GM12875 (cell line): ENCODE data around the gene GPC5.

Source experiments
- H3K4me3 ChIP-seq: one replicate; pipeline ENCODE4 v1.5.1; 2011; ENCODE audit warnings: low read depth, low read length, control low read depth
- TF ChIP-seq, protein P1 (sequence below): IDR thresholded peaks from 2 replicates; pipeline ENCODE4 v1.5.1; 2011; ENCODE audit warnings: low read depth, mild to moderate bottlenecking, control low read depth, inconsistent platforms, low read length, moderate library complexity, borderline replicate concordance; ENCODE audit not compliant: insufficient read depth

Gene GPC5

DNA sequence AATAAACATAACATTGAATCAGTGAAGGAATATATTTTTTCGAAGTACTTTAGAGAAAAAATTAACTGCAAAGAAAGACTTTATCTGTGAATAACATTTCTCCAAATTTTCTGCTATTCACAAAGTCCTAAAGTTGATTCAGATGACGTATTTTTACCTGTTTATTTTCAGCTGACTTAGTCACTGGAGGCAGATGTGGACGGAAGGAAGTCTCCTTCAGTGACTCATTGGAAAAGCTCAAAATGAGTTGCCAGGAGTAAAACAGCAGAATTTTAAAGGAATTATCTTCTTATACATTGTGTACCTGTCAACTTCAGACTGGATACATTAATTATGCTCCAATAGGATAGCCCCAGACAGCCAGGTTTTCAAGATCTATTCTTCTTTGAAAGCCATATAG is 1148.8 kb downstream of the GPC5 start:
- TF ChIP-seq, protein P1, sequence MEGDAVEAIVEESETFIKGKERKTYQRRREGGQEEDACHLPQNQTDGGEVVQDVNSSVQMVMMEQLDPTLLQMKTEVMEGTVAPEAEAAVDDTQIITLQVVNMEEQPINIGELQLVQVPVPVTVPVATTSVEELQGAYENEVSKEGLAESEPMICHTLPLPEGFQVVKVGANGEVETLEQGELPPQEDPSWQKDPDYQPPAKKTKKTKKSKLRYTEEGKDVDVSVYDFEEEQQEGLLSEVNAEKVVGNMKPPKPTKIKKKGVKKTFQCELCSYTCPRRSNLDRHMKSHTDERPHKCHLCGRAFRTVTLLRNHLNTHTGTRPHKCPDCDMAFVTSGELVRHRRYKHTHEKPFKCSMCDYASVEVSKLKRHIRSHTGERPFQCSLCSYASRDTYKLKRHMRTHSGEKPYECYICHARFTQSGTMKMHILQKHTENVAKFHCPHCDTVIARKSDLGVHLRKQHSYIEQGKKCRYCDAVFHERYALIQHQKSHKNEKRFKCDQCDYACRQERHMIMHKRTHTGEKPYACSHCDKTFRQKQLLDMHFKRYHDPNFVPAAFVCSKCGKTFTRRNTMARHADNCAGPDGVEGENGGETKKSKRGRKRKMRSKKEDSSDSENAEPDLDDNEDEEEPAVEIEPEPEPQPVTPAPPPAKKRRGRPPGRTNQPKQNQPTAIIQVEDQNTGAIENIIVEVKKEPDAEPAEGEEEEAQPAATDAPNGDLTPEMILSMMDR: no peak
- no peak overlapping the region for H3K4me3 ChIP-seq

DNA sequence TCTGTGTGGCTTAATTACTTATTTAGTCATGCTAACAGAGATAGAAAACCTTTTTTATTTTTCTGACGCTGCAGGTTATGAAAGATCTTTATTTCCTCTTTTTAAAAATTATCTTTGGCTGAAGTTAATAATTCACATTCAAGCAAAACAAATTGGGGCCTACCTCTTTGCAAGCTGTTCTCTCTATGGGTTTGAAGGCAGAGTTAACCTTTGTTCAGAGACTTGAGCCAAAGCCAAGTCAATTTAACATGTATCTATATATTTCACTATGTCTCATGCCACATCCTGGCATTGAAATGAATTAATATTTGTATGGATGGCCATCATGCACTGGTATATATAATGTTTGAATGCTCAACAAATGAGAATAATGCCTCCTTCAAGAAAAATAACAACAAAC is 1150.9 kb downstream of the GPC5 start:
- TF ChIP-seq, protein P1: no peak
- H3K4me3 ChIP-seq: no peak overlapping the region

DNA sequence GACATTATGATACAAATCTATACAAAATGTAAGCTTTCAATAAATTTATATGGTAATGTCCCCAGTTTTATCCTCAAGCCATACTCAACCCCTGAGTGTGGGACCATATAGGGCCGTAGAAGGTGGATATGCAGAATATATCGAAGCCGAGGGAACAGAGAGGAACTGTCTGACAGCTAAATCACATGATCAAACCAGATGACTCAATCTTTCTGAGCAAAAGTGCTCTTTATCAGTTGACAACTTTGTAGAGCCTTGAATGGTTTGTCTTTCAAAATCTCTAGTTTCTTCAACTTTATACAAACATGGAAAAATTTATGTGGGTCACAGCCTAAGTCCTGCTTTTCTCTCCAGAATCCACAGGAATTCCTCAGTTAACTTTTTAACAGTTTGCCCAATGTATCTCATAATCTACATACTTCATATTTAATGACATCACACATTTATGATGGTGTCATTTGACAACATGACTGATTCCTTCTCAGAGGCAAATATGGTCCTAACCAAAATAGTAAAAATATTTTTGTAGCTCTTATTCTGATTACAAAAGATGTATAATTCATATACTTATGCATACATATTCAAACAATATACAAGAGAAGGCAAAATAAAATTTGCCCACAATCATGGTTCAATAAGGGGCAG is 1155.2 kb downstream of the GPC5 start:
- TF ChIP-seq, protein P1: no peak
- no peak overlapping the region for H3K4me3 ChIP-seq

DNA sequence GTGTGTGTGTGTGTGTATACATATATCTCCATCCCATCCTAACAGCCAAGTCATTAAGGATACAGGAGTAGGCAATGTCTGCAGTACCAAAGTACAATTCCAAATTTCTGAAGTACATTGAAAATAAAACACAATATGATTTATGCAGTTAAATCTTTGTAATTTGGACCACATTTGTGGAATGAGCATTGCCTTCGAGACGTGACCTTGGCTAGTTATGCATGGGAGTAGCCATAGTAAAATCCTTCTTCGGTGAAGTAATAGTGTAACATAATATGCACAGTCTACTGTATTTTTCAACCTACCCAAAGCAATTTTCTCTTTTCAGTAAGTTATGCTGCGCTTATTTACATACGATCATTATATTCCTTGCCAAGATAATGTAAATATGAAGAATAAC is 1162.5 kb downstream of the GPC5 start:
- TF ChIP-seq, protein P1: no peak
- no peak overlapping the region for H3K4me3 ChIP-seq

DNA sequence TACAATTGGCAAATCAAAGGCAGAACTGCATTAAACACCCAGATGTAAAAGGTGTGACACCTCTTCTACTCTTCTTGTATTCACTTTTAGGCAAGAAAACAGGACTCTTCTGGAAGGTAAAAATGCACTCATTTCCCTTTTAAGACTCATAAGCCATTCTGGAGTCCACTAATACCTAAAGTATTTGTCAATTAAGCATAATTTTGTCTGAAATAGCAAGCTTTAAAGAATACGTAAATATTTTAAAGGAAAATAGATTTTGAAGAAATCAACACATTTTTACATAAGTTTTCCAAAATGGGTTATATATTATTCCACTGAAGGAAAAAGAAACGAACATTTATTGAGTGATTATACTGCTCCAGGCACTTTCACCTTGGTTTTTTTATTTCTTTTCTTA is 1166.5 kb downstream of the GPC5 start:
- no peak overlapping the region for H3K4me3 ChIP-seq
- TF ChIP-seq, protein P1: no peak

DNA sequence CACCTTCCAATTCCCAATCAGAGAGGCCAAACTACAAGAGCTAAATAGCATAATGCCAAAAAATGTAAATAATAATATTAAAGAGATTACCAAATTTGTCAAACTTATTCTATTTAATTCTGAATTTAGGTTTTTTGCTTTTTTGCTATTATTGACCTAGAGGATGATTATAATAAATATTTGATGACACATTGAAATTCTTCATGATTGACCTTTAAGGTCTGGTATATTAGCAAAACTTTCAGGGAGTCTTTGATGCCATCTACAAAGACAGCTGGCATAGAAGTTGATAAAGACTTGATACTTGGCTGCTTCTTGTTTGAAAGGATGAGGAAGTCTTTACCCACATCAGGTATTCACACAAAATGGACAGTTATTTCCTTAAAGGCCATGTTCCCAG is 1168.3 kb downstream of the GPC5 start:
- H3K4me3 ChIP-seq: no peak overlapping the region
- TF ChIP-seq, protein P1: no peak

DNA sequence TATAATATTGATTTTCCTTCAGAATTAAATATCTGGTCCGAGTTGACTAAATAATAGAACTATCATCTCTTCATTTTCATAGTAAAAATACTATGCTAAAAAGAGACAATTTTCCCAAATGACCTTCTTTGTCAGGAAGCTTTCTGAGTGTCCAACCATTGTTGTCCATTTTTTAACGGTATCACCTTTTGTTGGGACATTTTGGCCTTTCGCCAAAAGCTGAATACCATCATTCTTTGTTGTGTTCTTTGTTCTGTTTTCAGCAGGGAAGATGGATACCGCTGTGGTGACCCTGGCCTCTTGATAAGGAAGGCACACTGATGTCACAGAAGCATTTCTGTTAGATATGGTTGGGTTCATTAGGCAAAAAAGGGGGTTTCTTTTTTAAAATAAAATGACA is 1173.8 kb downstream of the GPC5 start:
- no peak overlapping the region for H3K4me3 ChIP-seq
- TF ChIP-seq, protein P1: no peak
